HepG2 (cell line): ENCODE results near the gene CDH12.

Experiments used
- ATF1 ChIP-seq: IDR thresholded peaks from 2 replicates; pipeline ENCODE4 v1.6.1; 2016; ENCODE audit warnings: mild to moderate bottlenecking, control low read depth
- KLF9 ChIP-seq: IDR thresholded peaks from 2 replicates; pipeline ENCODE4 v1.6.1; 2016; ENCODE audit warnings: low read depth
- NR1H2 ChIP-seq: sonication (generic); formaldehyde crosslinking; IDR thresholded peaks from 2 replicates; pipeline ENCODE4 v1.8.1; 2022; ENCODE audit warnings: low read depth, missing genetic modification reagents, borderline replicate concordance
- RARG ChIP-seq: sonication (generic); formaldehyde crosslinking; IDR thresholded peaks from 2 replicates; pipeline ENCODE4 v1.4.0; 2020; ENCODE audit warnings: low read depth, mild to moderate bottlenecking, missing genetic modification reagents

DNA sequence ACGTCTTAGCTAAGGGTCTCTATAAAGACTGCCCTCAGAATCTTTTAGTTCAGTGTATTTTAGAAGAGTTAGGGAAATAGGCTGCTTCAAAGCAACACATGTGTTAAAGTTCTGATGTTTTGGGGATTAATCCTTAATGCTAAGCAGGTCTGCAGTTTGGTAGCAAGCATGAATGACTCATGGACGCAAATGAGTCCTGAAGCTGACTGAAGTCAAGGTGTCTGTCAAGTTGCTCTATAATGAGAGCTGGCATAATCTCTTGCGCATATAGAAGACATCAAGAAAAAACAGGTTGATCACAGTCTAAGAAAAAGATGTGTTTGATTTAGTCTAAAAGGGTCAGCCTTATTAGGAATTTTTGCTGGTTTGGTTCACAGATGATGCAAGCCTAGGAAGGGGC lies 630.1 kb downstream of the CDH12 start:
- no peak for TF ChIP-seq NR1H2 (CRISPR knock-in tag)
- no peak for TF ChIP-seq KLF9
- no peak for TF ChIP-seq ATF1
- TF ChIP-seq RARG (CRISPR knock-in tag), result no peak
